HG03045 (cell line): ENCODE data around the gene ABCC10.
A peak's percentile ranks its signal among the peaks of the same experiment; 100 is the strongest.
"Not testable (repeated sequence)": the region's sequence is repeated elsewhere in the genome, so short reads cannot be mapped to it uniquely, and the experiment has no call there.

ENCODE experiments used
- ATAC-seq: cut with Tn5 transposase; IDR thresholded peaks from one replicate; pipeline ENCODE4 v1.9.1; 2021; ENCODE audit warnings: mild to moderate bottlenecking, moderate library complexity; ENCODE audit not compliant: unreplicated experiment

The ABCC10 gene

DNA sequence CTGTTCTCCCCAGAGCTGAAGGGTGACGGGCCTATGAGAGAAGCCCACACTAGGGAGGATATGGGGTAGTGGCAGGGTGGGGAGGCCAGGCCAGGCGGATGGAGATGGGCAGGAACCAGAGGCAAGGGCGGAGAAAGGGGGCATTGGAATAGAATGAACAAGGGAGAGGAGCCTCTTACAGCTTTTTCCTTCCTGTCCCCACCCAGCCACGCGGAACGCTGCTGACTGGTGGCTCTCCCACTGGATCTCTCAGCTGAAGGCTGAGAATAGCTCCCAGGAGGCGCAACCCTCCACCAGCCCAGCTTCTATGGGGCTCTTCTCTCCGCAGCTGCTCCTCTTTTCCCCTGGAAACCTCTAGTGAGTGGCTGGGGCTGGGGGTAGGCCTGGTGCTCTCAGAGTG lies 17.2 kb downstream of the ABCC10 start:
- ATAC-seq = no peak

DNA sequence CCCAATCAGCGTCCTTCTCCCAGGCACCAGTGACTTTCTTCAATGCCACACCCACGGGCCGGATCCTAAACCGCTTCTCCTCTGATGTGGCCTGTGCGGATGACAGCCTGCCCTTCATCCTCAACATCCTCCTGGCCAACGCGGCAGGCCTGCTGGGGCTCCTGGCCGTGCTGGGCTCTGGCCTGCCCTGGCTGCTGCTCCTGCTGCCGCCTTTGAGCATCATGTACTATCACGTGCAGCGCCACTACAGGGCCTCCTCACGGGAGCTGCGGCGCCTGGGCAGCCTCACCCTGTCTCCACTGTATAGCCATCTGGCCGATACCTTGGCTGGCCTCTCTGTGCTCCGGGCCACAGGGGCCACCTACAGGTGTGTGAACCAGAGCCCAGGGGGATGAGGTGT lies 18.2 kb downstream of the ABCC10 start:
- ATAC-seq = no peak

DNA sequence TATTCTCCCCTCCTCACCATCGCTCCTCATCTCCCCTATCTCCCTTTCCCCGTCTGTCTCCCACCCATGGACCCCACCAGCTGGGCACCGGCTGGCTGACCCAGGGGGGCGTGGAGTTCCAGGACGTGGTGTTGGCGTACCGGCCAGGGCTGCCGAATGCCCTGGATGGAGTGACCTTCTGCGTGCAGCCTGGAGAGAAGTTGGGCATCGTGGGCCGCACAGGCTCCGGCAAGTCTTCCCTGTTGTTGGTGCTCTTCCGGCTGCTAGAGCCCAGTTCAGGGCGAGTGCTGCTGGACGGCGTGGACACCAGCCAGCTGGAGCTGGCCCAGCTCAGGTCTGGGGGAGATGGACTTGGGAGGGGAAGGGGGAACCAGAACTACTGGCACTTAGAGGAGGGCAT lies 20.3 kb downstream of the ABCC10 start:
- no peak for ATAC-seq

- no peak for ATAC-seq
Observed at GRCh38 chr6:43448916-43449315, 21.6 kb downstream of the ABCC10 start.

DNA sequence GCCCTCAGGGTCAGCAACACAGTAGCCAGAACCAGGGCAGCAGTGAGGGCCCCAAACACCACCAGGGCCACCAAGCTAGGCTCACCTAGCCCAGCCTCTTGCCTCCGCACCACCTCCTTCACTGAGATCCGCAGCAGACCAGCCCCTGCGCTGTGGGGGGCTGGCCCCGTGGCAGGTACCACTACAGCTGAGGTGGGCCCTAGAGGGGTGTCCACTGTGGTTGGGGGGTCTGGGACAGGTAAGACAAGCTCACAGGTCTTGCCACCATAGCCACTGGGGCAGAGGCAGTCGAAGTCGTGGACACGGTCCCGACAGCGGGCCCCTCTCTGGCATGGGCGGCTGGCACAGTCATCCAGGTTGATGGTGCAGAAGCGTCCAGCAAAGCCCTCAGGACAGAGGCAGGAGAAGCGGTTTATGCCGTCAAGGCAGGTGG lies 23.4 kb downstream of the ABCC10 start:
- ATAC-seq = no peak

DNA sequence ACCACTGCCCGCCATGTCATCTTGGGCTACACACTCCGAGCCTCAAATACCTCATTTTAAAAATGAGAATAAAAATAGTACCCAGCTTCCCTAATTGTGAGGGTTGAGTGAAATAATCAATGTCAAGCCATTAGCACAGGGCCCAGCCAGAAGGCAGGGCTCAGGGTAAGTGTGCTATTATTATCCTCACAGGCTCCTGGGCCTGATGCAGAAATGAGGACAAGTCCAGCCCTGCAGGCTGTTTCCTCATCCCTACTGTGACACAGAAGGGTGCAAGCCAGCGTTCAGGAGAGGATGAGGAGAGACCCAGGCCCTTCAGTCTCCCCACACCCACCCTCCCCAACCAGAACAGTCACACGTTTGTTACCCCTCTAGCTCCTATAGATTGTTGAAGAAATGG lies 24.0 kb downstream of the ABCC10 start:
- ATAC-seq = no peak

DNA sequence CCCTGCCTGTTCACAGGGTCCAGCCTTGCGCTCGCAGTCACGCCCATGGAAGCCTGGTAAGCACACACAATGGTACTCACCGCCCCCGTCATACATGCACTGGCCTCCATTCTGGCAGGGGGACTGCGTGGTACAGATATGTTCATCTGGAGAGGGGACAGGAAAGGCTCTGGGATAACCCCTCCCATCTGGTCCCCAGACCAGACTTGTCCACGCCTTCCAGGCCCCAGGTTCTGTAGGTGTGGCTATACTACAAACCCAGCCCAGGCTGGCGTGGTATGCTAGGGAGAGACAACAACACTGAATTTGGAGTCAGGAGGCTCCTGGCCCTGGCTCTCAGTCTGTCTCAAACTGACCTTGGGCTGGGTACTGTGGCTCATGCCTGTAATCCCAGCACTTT lies 24.6 kb downstream of the ABCC10 start:
- ATAC-seq = no peak

- ATAC-seq = no peak
Observed at GRCh38 chr6:43452896-43453295, 25.6 kb downstream of the ABCC10 start.

- no peak for ATAC-seq
Observed at GRCh38 chr6:43453831-43454230, 26.5 kb downstream of the ABCC10 start.

GRCh38 chr6:43454290-43454695 lies 27.0 kb downstream of the ABCC10 start:
- ATAC-seq = peak; percentile 54

DNA sequence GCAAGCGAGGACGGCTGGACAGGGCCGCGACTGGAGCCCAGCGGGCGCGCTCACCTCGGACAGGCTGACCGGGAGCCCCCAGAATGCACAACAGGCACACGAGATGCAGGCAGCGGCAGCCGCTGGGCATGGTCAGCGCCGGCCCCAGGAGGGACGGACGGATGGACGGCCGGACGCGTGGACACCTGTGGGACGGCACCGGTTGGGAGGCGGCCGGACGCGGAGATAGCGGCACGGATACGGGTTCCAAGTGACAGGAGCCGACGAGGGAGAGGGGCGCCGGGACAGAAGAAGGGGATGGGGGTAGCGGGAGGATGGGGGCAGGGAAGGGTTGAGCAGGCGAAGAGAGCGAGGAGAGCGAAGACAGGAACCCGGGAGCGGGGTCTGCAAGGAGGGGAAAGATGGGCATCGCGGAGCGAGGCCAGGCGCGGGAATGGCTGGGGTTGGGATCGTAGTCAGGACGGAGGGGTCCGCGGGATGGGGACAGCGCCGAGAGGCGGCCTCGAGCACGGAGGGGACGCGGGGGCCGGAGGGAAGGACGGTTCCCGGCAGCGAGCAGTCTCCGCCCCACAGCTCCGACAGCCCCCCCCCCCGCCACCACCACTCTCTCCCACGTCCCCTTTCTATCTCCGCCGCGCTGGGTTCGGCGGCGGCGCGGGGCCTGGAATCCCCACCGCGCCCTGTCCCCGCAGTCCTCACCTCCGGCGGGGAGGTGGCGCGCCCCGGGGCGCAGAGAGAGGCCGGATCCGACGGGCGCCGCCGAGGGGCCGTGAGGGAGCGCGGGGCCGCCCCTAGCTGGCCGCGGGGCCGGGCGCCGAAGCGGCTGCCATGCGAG lies 27.6 kb downstream of the ABCC10 start:
- peak; percentile 30 for ATAC-seq

DNA sequence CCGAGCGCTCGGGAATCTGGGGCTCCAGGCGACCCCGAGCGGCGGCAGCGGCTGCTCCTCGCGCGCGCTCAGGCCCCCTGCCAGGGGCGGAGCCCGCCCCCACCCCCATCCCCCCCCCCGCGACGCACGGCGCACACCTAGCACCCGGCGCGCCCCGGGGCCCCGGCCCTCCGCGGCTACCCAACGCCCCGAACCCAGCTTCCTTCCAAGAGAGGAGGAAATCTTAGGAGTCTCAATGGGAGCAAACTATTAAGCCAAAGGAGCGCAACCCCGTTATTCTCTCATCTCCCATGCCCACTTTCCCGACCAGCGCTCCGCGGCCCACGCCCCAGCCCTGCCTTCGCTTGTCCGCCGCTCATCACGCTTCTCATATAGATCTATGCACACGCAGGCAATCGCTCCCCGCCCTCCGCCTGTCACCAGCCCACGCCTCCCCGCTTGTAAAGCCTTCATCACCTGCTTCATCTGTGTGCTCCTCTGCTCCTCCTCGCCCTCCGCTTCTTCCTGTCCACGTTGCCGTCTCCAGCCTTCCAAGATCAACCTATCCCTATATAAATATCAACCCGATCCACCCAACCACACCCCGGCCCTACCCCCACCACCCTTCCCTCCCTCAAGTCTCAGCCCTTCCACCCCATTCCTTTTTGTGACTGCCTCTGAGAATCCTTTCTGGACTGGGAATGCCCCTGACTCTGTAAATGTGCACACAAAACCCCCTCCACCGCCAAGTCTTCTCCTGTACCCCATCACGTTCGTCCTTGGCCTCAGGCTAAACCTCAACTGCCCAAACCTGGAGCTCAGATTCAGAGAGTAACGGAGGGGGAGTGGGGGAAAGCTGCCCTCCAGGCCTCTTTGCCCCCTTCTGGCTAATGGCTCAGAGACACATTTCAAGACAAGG lies 28.4 kb downstream of the ABCC10 start, which contains the start of gene DLK2:
Gene DLK2, minus strand, starts transcription at position 18 of the 898 bp plus-strand sequence. CDS start 723 bp downstream, outside the sequence.
- ATAC-seq = peak; percentile 38

DNA sequence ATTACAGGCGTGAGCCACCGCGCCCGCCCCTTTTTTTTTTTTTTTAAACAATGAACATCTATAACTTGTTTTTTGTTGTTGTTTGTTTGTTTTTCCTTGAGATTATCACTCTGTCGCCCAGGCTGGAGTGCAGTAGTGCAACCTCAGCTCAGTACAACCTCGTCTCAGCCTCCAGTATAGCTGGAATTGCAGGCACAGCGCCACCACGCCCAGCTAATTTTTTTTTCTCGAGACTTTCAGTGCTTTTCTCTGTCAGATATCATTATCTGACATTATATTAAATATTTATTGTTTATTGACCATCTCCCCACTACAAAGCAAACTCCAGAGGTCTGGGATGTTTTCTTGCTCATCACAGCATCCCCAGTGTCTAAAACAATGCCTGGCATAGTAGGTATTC lies 30.3 kb downstream of the ABCC10 start:
- ATAC-seq = no peak

DNA sequence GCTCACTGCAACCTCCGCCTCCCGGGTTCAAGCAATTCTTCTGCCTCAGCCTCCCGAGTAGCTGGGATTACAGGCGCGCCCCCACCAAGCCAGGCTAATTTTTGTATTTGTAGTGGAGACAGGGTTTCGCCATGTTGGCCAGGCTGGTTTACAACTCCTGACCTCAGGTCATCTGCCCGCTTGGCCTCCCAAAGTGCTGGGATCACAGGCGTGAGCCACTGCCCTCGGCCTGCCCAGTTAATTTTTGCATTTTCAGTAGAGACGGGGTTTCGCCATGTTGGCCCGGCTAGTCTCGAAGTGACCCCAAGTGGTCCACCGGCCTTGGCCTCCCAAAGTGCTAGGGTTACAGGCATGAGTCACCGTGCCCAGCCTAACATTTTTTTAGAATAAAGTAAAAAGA lies 30.8 kb downstream of the ABCC10 start:
- ATAC-seq = not testable (repeated sequence)

DNA sequence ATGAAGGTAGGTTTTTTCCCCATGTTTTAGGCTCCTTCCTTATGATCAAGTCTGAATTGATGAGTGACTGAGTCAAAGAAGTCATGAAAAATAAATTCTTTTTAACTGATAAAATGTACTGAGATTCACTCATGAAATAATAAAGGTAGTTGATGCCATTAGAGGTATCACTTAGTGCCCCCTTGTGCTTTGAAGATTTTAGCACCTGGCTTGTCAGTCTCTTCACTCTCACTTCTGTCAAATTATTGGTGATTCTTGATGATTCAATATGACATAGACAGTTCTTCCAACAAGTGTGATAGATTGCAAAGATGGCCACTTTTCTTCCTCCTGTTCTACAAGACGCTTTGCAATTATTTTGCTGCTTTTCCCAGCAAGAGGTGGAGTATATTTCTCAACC lies 32.2 kb downstream of the ABCC10 start:
- ATAC-seq = no peak

- ATAC-seq = no peak
Observed at GRCh38 chr6:43460032-43460431, 32.7 kb downstream of the ABCC10 start.

DNA sequence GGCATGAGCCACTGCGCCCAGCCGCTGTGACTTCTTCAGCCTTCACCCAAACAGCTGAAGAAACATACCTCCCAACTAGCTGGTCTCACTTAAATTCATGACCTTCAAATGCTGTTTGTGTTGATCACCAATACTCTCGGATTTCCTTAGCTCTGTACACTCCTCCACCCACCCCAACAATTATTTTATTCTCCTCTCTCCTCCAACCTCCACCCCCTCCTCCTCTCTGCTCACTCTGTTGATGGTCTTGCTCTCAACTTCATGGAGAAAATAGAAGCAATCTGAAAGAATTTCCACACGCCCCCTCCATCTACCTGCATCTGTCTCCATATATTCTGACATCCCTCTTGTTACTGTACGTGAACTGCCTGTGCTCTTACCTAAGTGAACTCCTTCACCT lies 34.6 kb downstream of the ABCC10 start:
- ATAC-seq = no peak

GRCh38 chr6:43464337-43464736 lies 37.0 kb downstream of the ABCC10 start:
- ATAC-seq = no peak

DNA sequence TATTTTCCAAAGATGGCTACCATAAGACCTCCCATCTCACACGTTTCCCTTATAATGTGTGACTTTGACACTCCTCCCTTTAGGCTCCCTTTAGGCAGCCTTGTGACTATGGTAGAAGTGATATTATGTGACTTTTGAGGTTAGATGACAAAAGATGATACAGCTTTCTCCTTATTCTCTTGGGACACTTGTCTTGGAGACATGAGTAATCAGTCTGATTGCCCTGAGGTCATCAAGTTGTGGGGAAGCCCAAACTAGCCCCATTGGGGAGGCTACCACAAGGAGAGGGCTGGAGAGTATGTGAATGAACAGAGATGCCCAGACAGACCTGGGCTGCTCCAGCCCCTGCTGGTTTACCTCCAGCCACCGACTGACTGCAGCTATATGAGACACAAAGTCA lies 38.6 kb downstream of the ABCC10 start:
- ATAC-seq = no peak

GRCh38 chr6:43467265-43467664 lies 39.9 kb downstream of the ABCC10 start:
- ATAC-seq = not testable (repeated sequence)

GRCh38 chr6:43467752-43468151 lies 40.4 kb downstream of the ABCC10 start:
- no peak for ATAC-seq

DNA sequence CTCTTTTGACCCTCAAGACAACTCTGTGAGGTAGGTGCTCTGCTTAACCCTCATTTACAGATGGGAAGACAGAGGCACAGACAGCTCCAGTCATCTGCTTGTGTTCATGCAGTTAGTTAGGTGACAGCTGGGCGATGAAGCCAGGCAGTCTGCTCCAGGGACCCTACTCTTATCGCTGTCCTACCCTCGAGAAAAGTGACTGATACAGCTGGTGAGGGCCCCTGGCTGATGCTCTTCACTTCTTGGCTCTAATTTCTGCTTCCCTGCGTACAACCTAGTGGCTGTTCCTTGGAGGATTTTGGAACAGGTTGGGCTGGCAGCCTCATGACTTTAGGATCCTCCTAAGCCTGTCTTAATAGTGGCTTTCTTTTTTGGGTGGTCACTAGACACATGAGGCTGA lies 40.9 kb downstream of the ABCC10 start:
- no peak for ATAC-seq
